VCaP (cell line): ENCODE data around the gene RBM44.
"Not testable (repeated sequence)": the region's sequence is repeated elsewhere in the genome, so short reads cannot be mapped to it uniquely, and the experiment has no call there.

Experiments
- H3K27ac ChIP-seq: fragments of 450-650 bp; 2 replicates; pipeline ENCODE4 v1.5.1; 2017
- TF ChIP-seq, protein P1 (sequence below): fragments of 450-650 bp; conservative IDR thresholded peaks from 2 replicates; pipeline ENCODE4 v1.5.1; 2017; ENCODE audit warnings: mild to moderate bottlenecking, moderate library complexity

The RBM44 gene

DNA sequence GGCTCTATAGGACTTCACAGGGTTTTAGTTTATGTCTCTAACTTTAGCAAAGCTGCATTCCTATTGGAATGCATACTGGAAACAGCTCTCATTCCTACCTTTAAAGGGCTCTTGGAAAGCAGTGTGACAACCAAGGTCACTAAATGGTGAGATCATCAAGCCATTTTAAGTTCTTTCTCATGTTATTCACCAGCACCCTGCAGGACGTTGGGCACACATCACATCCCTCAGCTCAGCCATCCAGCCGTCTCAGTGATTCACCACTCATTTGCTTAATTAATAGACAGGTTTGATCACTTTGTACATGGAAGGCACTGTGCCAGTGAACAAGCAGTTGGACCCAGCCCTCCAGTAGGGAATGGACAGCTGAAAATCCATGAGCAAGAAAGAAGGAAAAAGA lies 32.2 kb upstream of the RBM44 start:
- H3K27ac ChIP-seq, result no peak overlapping the region
- TF ChIP-seq, protein P1, sequence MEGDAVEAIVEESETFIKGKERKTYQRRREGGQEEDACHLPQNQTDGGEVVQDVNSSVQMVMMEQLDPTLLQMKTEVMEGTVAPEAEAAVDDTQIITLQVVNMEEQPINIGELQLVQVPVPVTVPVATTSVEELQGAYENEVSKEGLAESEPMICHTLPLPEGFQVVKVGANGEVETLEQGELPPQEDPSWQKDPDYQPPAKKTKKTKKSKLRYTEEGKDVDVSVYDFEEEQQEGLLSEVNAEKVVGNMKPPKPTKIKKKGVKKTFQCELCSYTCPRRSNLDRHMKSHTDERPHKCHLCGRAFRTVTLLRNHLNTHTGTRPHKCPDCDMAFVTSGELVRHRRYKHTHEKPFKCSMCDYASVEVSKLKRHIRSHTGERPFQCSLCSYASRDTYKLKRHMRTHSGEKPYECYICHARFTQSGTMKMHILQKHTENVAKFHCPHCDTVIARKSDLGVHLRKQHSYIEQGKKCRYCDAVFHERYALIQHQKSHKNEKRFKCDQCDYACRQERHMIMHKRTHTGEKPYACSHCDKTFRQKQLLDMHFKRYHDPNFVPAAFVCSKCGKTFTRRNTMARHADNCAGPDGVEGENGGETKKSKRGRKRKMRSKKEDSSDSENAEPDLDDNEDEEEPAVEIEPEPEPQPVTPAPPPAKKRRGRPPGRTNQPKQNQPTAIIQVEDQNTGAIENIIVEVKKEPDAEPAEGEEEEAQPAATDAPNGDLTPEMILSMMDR, result no peak

DNA sequence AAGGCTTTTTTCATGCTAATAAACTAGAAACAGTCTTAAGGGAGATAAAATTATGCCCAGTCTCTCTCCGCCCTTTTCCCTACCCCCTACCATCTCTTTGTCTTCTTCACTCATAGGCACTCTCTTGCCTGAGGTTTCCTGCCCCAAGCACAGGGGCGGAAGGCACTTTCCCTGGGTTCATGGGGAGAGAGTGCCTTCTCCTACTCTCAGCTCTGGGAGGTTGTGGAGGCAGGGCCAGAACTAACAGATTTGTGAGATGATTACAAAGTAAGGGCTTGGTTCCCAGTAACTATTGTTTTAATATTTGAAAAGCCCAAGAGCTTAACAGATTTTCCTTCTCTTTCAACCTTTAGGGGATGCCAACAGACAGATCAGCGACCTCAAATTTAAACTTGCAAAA lies 26.1 kb upstream of the RBM44 start:
- TF ChIP-seq, protein P1, result no peak
- 0 out of 2 replicates have a peak overlapping the region, but pooled peaks have one; percentile 10 for H3K27ac ChIP-seq

DNA sequence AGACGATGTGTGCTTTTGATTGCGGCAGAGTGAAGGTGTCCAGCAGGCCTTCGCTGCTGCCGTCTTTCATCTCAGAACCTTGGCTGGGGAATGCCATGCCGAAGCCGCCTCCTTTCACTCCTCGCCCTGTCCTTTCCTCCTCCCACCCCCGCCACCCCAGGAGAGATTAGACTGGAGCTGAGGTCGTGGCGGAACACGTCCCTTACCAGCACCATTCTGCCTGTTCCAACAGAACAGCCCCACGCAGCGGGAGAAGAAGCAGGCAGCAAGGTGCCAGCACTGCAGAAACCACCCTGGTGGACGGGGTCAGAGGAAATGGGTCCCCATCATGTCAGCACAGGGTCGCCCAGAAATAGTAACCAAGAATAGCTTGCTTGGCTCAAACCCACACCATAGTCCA lies 24.8 kb upstream of the RBM44 start:
- peak overlapping the region; percentile 58; the same call in 1 of the 2 replicates for H3K27ac ChIP-seq
- TF ChIP-seq, protein P1, result no peak

DNA sequence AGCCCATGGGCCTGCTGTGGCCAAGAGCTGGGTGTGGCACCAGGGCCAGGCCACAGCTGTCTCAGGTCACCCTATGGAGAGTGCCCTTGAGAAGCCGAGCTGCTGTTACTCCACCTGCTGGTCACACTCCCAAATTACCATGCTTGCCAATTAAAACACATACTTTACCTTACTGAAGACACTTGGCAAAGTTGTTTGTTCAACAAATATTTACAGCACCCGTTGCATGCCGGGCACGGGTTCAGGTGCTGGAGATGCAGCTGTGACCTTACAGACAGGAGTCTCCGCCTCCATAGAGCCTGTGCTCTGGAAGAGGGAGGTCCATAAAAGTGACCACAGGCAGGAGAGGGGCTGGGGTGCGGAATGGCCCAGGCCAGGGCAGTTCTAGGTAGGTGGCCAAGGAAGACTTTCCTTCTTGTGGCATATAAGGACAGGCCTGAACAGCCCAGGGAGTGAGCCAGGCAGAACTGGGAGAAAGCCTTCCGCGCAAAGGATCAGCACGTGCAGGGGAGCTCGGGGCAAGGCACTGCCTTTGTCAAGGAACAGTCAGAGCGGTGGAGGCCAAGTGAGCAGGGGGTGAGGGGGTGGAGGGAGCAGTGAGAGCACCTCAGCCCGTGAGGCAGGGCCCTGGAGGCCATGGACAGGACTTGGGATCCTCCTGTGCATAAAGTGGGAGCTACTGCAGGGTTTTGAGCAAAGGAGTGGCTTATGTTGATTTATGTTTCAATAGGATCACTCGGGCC lies 23.6 kb upstream of the RBM44 start:
- TF ChIP-seq, protein P1, result peak; percentile 87
- peak overlapping the region; percentile 58 for H3K27ac ChIP-seq

- no peak overlapping the region for H3K27ac ChIP-seq
- TF ChIP-seq, protein P1, result no peak
Measured at GRCh38 chr2:237779521-237779920, 19.1 kb upstream of the RBM44 start.

DNA sequence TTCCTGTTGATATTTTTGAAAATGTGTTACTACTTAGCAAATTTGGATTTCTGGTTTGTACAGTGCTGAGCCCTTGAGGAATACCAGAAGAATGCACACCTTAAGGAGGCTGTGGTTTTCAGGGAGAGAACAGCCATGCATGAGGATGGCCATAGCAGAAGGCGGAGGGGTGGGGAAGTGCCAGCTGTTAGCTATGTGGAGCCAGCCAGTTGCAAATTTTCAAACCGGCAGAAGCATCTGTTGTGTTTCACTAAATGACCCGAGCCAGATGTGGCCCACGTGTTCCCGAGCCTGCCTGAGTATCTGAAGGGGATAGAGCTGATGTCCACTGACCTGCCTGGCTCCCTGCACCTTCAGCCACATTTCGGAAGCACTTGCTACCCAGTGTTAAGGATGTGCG lies 16.4 kb upstream of the RBM44 start:
- H3K27ac ChIP-seq, result no peak overlapping the region
- TF ChIP-seq, protein P1, result no peak

DNA sequence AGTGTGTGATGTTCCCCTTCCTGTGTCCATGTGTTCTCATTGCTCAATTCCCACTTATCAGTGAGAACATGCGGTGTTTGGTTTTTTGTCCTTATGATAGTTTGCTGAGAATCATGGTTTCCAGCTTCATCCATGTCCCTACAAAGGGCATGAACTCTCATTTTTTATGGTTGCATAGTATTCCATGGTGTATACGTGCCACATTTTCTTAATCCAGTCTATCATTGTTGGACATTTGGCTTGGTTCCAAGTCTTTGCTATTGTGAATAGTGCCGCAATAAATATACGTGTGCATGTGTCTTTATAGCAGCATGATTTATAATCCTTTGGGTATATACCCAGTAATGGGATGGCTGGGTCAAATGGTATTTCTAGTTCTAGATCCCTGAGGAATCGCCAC lies 14.9 kb upstream of the RBM44 start:
- H3K27ac ChIP-seq, result not testable (repeated sequence)

GRCh38 chr2:237786936-237787335 lies 11.6 kb upstream of the RBM44 start:
- no peak overlapping the region for H3K27ac ChIP-seq
- TF ChIP-seq, protein P1, result no peak
